ENCODE results near the gene CFAP69. TPM values are rescaled to one million over a fixed set of nuclear protein-coding genes. Genes with fewer than 3 reads are reported as not detected.

CFAP69 gene
- total and polyA plus RNA-seq, 2 of the 8 experiments (the other 6 are each of a cell fraction or from before 2014, with no cell fraction given), result 1.00 to 3.8 TPM

GRCh38 chr7:90266808-90267207 is 21.8 kb downstream of the CFAP69 start (continued):
- TF ChIP-seq TAF1 (IDR thresholded peaks at IDR 0.05; ENCODE audit: low read depth, low read length) (no peak), TAF7 (optimal IDR thresholded peaks at IDR 0.05; ENCODE audit: borderline replicate concordance, low read depth, low read length) (no peak), ATF2 (IDR thresholded peaks at IDR 0.05; ENCODE audit: low read length) (no peak), ASH2L (IDR thresholded peaks at IDR 0.05; ENCODE audit: low read length) (no peak)
